Measurements from ENCODE around the gene CISD3. TPM values are rescaled to one million over a fixed set of nuclear protein-coding genes. Genes with fewer than 3 reads are reported as not detected.

The CISD3 gene
- total RNA-seq, 4 donors from 2014 or later: 6.8 to 12.7 (median 10.1) TPM

DNA sequence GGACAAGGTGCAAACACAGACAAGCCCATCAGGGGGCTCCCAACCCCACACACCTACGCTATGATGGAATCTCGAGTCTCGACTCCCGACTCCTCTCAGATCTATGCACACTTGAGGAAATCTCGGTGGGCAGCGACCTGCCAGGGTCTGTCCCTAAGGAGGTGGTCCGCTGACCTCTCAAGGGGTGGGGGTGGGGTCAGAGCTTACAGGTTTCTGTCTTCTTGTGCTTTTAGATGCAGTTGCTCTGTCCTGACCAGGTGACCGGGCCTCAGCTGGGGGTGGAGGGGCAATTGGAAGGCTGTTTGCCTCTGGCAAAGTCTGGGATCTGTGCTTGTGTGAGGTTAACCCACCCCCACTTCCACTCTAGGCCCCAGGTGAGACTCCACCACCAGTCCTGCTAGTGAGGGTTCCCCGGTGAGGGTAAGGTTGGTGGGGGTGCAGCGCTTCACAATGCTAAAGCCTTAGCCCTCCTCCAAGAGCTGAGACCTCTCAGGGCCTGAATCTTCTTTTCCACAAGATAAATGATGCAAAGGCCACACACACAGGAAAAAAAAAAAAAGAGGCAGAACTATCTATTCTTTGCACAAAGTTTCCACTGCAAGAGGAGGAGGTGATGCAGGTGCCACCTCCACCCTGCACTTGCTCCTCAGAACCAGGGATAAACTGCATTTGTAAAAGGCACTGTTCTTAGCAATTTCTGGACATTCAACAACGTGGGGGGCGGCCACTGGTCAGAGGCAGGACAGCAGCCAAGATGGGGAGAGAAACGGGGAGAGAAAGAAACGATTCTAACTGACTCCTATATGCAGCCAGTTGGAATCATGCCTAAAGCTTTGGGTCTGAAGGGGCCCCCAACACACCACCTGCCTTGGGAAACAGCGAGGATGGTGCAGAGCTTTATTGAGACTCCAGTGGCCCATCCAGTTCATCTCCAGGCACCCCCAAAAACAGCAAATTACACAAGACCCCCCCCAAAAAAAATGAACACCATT lies 4.1 kb downstream of the CISD3 start:
- DNase-seq (ENCODE audit: low spot score in 2 of 2): no peak
- no peak overlapping the region for H3K4me3 ChIP-seq
- no peak overlapping the region for H3K27ac ChIP-seq
- peaks cover 50% of the 10 kb centered on the region for H3K4me1 ChIP-seq
- TF ChIP-seq CTCF (IDR thresholded peaks at IDR 0.05): no peak
- TF ChIP-seq POLR2AphosphoS5 (IDR thresholded peaks at IDR 0.05): no peak
- TF ChIP-seq POLR2A (IDR thresholded peaks at IDR 0.05): no peak
- no peak for TF ChIP-seq EP300 (IDR thresholded peaks at IDR 0.05)
- 67% methylated on average over 14 of the region's 15 CpGs for WGBS
- H3K9me3 ChIP-seq: no peaks in the 10 kb centered on the region
- H3K27me3 ChIP-seq: no peaks in the 10 kb centered on the region
- peaks cover 44% of the 10 kb centered on the region for H3K36me3 ChIP-seq

- Histone ChIP-seq H3K4me1 (peaks cover 44% of the 10 kb centered on the region), H3K27ac (no peak overlapping the region)
Observed at GRCh38 chr17:38735161-38735997, 5.2 kb downstream of the CISD3 start.

GRCh38 chr17:38738007-38738662 lies 8.0 kb downstream of the CISD3 start:
- TF ChIP-seq CTCF (IDR thresholded peaks at IDR 0.05) (no peak), POLR2A (IDR thresholded peaks at IDR 0.05) (no peak), EP300 (IDR thresholded peaks at IDR 0.05) (no peak), POLR2AphosphoS5 (IDR thresholded peaks at IDR 0.05) (no peak)
- 89% methylated on average over 14 of the region's 14 CpGs for WGBS
- no peak for DNase-seq (ENCODE audit: low spot score in 2 of 2)
- H3K9me3 ChIP-seq: no peaks in the 10 kb centered on the region
- no peaks in the 10 kb centered on the region for H3K27me3 ChIP-seq
- H3K4me3 ChIP-seq: no peak overlapping the region
- H3K4me1 ChIP-seq: peaks cover 39% of the 10 kb centered on the region
- peaks cover 50% of the 10 kb centered on the region for H3K36me3 ChIP-seq
- H3K27ac ChIP-seq: no peak overlapping the region

More at GRCh38 chr17:38735161-38735997, 5.2 kb downstream of the CISD3 start:
- no peaks in the 10 kb centered on the region for H3K9me3 ChIP-seq
- peaks cover 52% of the 10 kb centered on the region for H3K36me3 ChIP-seq
- DNase-seq (ENCODE audit: low spot score in 2 of 2): no peak
- 46% methylated on average over 23 of the region's 23 CpGs for WGBS
- no peak overlapping the region for H3K4me3 ChIP-seq
- TF ChIP-seq EP300 (IDR thresholded peaks at IDR 0.05): no peak
- TF ChIP-seq POLR2A (IDR thresholded peaks at IDR 0.05): no peak
- TF ChIP-seq POLR2AphosphoS5 (IDR thresholded peaks at IDR 0.05): no peak
- TF ChIP-seq CTCF (IDR thresholded peaks at IDR 0.05): peak; percentile 72 to 93
- no peaks in the 10 kb centered on the region for H3K27me3 ChIP-seq

DNA sequence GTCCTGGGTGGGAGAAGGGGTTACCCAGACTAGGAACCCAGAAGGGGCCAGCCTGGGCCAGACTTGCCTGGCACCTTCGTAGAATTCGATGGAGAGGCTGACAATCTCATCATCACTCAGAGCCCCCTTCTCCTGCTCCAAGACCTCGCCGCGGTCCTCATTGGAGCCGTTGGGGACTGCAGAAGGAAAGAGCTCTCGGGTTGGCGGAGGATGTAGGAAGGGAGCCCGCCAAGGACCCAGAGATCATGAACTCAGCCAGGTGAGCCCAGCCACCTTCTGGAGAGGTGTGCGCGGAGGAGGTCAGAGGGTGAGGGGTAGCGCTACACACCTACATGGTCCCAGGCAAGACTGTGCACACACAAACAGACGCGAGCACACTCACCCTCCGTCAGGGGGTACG lies 8.5 kb downstream of the CISD3 start:
- H3K36me3 ChIP-seq: peaks cover 44% of the 10 kb centered on the region

More for the DNA sequence above, 8.5 kb downstream of the CISD3 start:
- no peaks in the 10 kb centered on the region for H3K9me3 ChIP-seq
- WGBS: 96% methylated on average over 16 of the region's 16 CpGs
- no peaks in the 10 kb centered on the region for H3K27me3 ChIP-seq
- no peak for DNase-seq (ENCODE audit: low spot score in 2 of 2)
- H3K27ac ChIP-seq: no peak overlapping the region
- TF ChIP-seq EP300 (IDR thresholded peaks at IDR 0.05) (no peak), CTCF (IDR thresholded peaks at IDR 0.05) (no peak), POLR2A (IDR thresholded peaks at IDR 0.05) (no peak), POLR2AphosphoS5 (IDR thresholded peaks at IDR 0.05) (no peak)
- peaks cover 38% of the 10 kb centered on the region for H3K4me1 ChIP-seq
- no peak overlapping the region for H3K4me3 ChIP-seq
